MM.1S (cell line): ENCODE results near the gene RNF182.

Experiments
- DNase-seq: peaks from one replicate; pipeline ENCODE4 v3.0.0-alpha.2; 2015
- H2AFZ ChIP-seq: fragments of 300-600 bp; sonication (generic); 2 replicates; pipeline ENCODE4 v1.6.0; 2016; ENCODE audit warnings: antibody characterized with exemption, low read length
- H3F3A ChIP-seq: fragments of 300-600 bp; sonication (generic); 2 replicates; pipeline ENCODE4 v1.6.1; 2016; ENCODE audit warnings: mild to moderate bottlenecking, antibody characterized with exemption, low read length, moderate library complexity, mixed read lengths; ENCODE audit not compliant: insufficient read depth
- H3K27ac ChIP-seq: fragments of 300-600 bp; sonication (generic); 2 replicates; pipeline ENCODE4 v1.5.1; 2016; ENCODE audit warnings: mild to moderate bottlenecking, low read length
- H3K27me3 ChIP-seq: fragments of 300-600 bp; sonication (generic); replicated peaks from 2 replicates; pipeline ENCODE4 v1.6.0; 2016; ENCODE audit warnings: low read length; ENCODE audit not compliant: insufficient read depth
- H3K36me3 ChIP-seq: fragments of 300-600 bp; sonication (generic); replicated peaks from 2 replicates; pipeline ENCODE4 v1.6.1; 2016; ENCODE audit warnings: mild to moderate bottlenecking, low read length, mixed read lengths; ENCODE audit not compliant: insufficient read depth
- H3K4me1 ChIP-seq: fragments of 300-600 bp; sonication (generic); 2 replicates; pipeline ENCODE4 v1.6.1; 2016; ENCODE audit warnings: low read length, mixed read lengths
- H3K4me2 ChIP-seq: fragments of 300-600 bp; sonication (generic); 2 replicates; pipeline ENCODE4 v1.6.0; 2016; ENCODE audit warnings: low read depth, low read length
- H3K4me3 ChIP-seq: fragments of 300-600 bp; sonication (generic); 2 replicates; pipeline ENCODE4 v1.5.1; 2016; ENCODE audit warnings: low read length, mixed read lengths
- H3K79me2 ChIP-seq: fragments of 300-600 bp; sonication (generic); 2 replicates; pipeline ENCODE4 v1.6.1; 2016; ENCODE audit warnings: mixed run types, low read length, mixed read lengths
- H3K9ac ChIP-seq: fragments of 300-600 bp; sonication (generic); 2 replicates; pipeline ENCODE4 v1.6.1; 2016; ENCODE audit warnings: low read length, mixed read lengths
- H3K9me2 ChIP-seq: fragments of 300-600 bp; sonication (generic); replicated peaks from 2 replicates; pipeline ENCODE4 v1.6.1; 2016; ENCODE audit warnings: mild to moderate bottlenecking, low read length, mixed read lengths; ENCODE audit not compliant: insufficient read depth
- H3K9me3 ChIP-seq: fragments of 300-600 bp; sonication (generic); replicated peaks from 2 replicates; pipeline ENCODE4 v1.6.1; 2016; ENCODE audit warnings: mild to moderate bottlenecking, low read length, mixed read lengths; ENCODE audit not compliant: insufficient read depth
- H4K20me1 ChIP-seq: fragments of 300-600 bp; sonication (generic); 2 replicates; pipeline ENCODE4 v1.6.1; 2016; ENCODE audit warnings: mild to moderate bottlenecking, low read length, moderate library complexity, mixed read lengths; ENCODE audit not compliant: insufficient read depth
- CTCF ChIP-seq: fragments of 300-600 bp; sonication (generic); IDR thresholded peaks from 2 replicates; pipeline ENCODE4 v1.5.1; 2016; ENCODE audit warnings: antibody characterized with exemption, low read length, mixed read lengths
- EZH2 ChIP-seq: fragments of 300-600 bp; sonication (generic); optimal IDR thresholded peaks from 2 replicates; pipeline ENCODE3; 2017; ENCODE audit warnings: low read depth, mild to moderate bottlenecking, antibody characterized with exemption, low read length, mixed read lengths
- EZH2phosphoT487 ChIP-seq: fragments of 300-600 bp; sonication (generic); IDR thresholded peaks from 2 replicates; pipeline ENCODE4 v1.6.1; 2018; ENCODE audit warnings: antibody characterized with exemption, low read length

Gene RNF182

GRCh38 chr6:13885601-13886000 is 39.2 kb upstream of the RNF182 start:
- no peak for DNase-seq
- Histone ChIP-seq H4K20me1 (no peaks in the 10 kb centered on the region), H3K27me3 (no peaks in the 10 kb centered on the region), H3K9me2 (no peaks in the 10 kb centered on the region), H3K9me3 (no peaks in the 10 kb centered on the region), H3K36me3 (no peaks in the 10 kb centered on the region), H3K79me2 (no peaks in the 10 kb centered on the region), H2AFZ (no peak overlapping the region), H3K4me3 (no peak overlapping the region), H3K4me2 (no peak overlapping the region), H3F3A (no peaks in the 10 kb centered on the region), H3K9ac (no peak overlapping the region), H3K27ac (no peak overlapping the region), H3K4me1 (no peaks in the 10 kb centered on the region)
- TF ChIP-seq EZH2phosphoT487 (no peak), CTCF (no peak), EZH2 (no peak)

- Histone ChIP-seq H3K4me3 (no peak overlapping the region), H3K79me2 (no peaks in the 10 kb centered on the region), H3K4me1 (no peaks in the 10 kb centered on the region), H3K9me3 (no peaks in the 10 kb centered on the region), H2AFZ (no peak overlapping the region), H3K27me3 (no peaks in the 10 kb centered on the region), H3K4me2 (no peak overlapping the region), H3K9ac (no peak overlapping the region), H3K27ac (no peak overlapping the region), H3F3A (no peaks in the 10 kb centered on the region), H3K36me3 (no peaks in the 10 kb centered on the region), H3K9me2 (no peaks in the 10 kb centered on the region), H4K20me1 (no peaks in the 10 kb centered on the region)
- DNase-seq = no peak
- no peak for TF ChIP-seq EZH2
- TF ChIP-seq EZH2phosphoT487 = no peak
- TF ChIP-seq CTCF = no peak
These were observed 37.8 kb upstream of the RNF182 start for GRCh38 chr6:13886949-13887348.

GRCh38 chr6:13892017-13892645 is 32.6 kb upstream of the RNF182 start:
- DNase-seq = no peak
- Histone ChIP-seq H3F3A (no peaks in the 10 kb centered on the region), H3K9me2 (no peaks in the 10 kb centered on the region), H3K79me2 (no peaks in the 10 kb centered on the region), H3K4me2 (no peak overlapping the region), H4K20me1 (no peaks in the 10 kb centered on the region), H2AFZ (no peak overlapping the region), H3K4me3 (no peak overlapping the region), H3K27me3 (no peaks in the 10 kb centered on the region), H3K9me3 (no peaks in the 10 kb centered on the region), H3K4me1 (no peaks in the 10 kb centered on the region), H3K36me3 (no peaks in the 10 kb centered on the region), H3K27ac (no peak overlapping the region), H3K9ac (no peak overlapping the region)
- no peak for TF ChIP-seq EZH2phosphoT487
- no peak for TF ChIP-seq EZH2
- no peak for TF ChIP-seq CTCF
